ENCODE results near the gene CYTL1. TPM values are rescaled to one million over a fixed set of nuclear protein-coding genes. Genes with fewer than 3 reads are reported as not detected.
"Not testable (repeated sequence)": the region's sequence is repeated elsewhere in the genome, so short reads cannot be mapped to it uniquely, and the experiment has no call there.

The CYTL1 gene
- total RNA-seq, 1 donor from 2014 or later, result 16.9 TPM

DNA sequence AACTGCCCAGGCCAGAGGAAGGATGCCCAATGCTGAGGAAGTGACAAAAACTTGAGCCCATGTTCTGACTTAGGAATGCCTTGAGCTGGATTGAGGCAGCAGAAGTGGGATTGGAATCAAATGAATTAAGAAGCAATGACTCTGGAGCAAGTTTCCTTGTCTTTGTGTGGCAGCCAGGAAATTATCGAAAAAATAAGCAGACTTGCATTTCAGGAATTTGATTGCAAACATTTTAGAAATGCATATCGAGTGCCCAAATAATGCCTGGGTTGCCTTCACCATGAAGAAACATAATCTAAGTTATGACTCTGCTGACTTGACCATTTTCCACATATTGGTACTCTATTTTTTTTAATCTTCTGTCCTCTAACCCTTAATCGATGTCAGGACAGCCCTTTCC lies 9.5 kb downstream of the CYTL1 start:
- TF ChIP-seq, protein P1, sequence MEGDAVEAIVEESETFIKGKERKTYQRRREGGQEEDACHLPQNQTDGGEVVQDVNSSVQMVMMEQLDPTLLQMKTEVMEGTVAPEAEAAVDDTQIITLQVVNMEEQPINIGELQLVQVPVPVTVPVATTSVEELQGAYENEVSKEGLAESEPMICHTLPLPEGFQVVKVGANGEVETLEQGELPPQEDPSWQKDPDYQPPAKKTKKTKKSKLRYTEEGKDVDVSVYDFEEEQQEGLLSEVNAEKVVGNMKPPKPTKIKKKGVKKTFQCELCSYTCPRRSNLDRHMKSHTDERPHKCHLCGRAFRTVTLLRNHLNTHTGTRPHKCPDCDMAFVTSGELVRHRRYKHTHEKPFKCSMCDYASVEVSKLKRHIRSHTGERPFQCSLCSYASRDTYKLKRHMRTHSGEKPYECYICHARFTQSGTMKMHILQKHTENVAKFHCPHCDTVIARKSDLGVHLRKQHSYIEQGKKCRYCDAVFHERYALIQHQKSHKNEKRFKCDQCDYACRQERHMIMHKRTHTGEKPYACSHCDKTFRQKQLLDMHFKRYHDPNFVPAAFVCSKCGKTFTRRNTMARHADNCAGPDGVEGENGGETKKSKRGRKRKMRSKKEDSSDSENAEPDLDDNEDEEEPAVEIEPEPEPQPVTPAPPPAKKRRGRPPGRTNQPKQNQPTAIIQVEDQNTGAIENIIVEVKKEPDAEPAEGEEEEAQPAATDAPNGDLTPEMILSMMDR (IDR thresholded peaks at IDR 0.05; ENCODE audit: unreplicated experiment), result no peak
- Mint-ChIP-seq H3K4me3 (no peak overlapping the region), H3K27ac (no peak overlapping the region), H3K27me3 (ENCODE audit: low read depth) (peaks cover 64% of the 10 kb centered on the region), H3K9me3 (no peaks in the 10 kb centered on the region), H3K4me1 (no peaks in the 10 kb centered on the region), H3K36me3 (no peaks in the 10 kb centered on the region)
- DNase-seq (ENCODE audit: low spot score in 2 of 2, unreplicated experiment in 2 of 2), result no peak

- H3K27me3 Mint-ChIP-seq (ENCODE audit: low read depth), result peaks cover 70% of the 10 kb centered on the region
- H3K4me1 Mint-ChIP-seq; H3K36me3 Mint-ChIP-seq; DNase-seq (ENCODE audit: low spot score in 2 of 2, unreplicated experiment in 2 of 2); H3K27ac Mint-ChIP-seq; H3K4me3 Mint-ChIP-seq; H3K9me3 Mint-ChIP-seq: not testable (repeated sequence)
Observed at GRCh38 chr4:5006932-5007331, 12.3 kb downstream of the CYTL1 start.

GRCh38 chr4:5004496-5004895 lies 14.8 kb downstream of the CYTL1 start:
- TF ChIP-seq, protein P1 (IDR thresholded peaks at IDR 0.05; ENCODE audit: unreplicated experiment), result no peak
- H3K9me3 Mint-ChIP-seq, result no peaks in the 10 kb centered on the region
- H3K36me3 Mint-ChIP-seq, result no peaks in the 10 kb centered on the region
- H3K27ac Mint-ChIP-seq, result no peak overlapping the region
- DNase-seq (ENCODE audit: low spot score in 2 of 2, unreplicated experiment in 2 of 2), result no peak
- H3K4me1 Mint-ChIP-seq, result no peaks in the 10 kb centered on the region
- H3K27me3 Mint-ChIP-seq (ENCODE audit: low read depth), result peaks cover 75% of the 10 kb centered on the region
- H3K4me3 Mint-ChIP-seq, result no peak overlapping the region

GRCh38 chr4:5003918-5004317 lies 15.3 kb downstream of the CYTL1 start:
- H3K4me1 Mint-ChIP-seq, result no peaks in the 10 kb centered on the region
- TF ChIP-seq, protein P1 (IDR thresholded peaks at IDR 0.05; ENCODE audit: unreplicated experiment), result no peak
- no peak overlapping the region for H3K4me3 Mint-ChIP-seq
- no peaks in the 10 kb centered on the region for H3K36me3 Mint-ChIP-seq
- no peak for DNase-seq (ENCODE audit: low spot score in 2 of 2, unreplicated experiment in 2 of 2)
- H3K27ac Mint-ChIP-seq, result no peak overlapping the region
- H3K9me3 Mint-ChIP-seq, result no peaks in the 10 kb centered on the region
- H3K27me3 Mint-ChIP-seq (ENCODE audit: low read depth), result peaks cover 75% of the 10 kb centered on the region

DNA sequence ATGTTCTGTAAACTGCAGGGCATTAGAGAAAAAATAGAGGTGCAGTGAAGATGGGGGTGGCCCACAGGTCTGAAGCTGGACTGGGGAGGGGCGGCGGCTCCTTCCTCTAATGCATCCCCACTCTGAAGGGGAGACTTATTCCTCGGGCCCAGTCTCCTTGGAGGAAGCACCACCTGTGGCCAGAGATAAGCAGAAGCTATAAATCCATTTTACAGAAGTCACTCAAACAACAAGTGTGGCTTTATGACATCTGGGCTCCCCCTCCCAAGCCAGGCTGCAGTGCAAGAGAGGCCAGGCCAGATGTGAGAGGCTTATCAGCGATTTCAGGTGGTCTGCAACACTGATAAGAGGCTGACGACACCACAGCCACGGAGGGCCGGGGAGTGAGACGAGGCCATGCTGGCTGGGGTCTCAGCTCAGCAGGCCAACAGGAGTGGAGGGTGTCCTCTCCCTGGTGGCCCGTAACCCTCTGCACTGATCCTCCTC lies 15.8 kb downstream of the CYTL1 start:
- TF ChIP-seq, protein P1 (IDR thresholded peaks at IDR 0.05; ENCODE audit: unreplicated experiment), result no peak
- no peak overlapping the region for H3K27ac Mint-ChIP-seq
- DNase-seq (ENCODE audit: low spot score in 2 of 2, unreplicated experiment in 2 of 2), result no peak
- H3K4me1 Mint-ChIP-seq, result no peaks in the 10 kb centered on the region
- H3K9me3 Mint-ChIP-seq, result no peaks in the 10 kb centered on the region
- H3K36me3 Mint-ChIP-seq, result no peaks in the 10 kb centered on the region
- H3K27me3 Mint-ChIP-seq (ENCODE audit: low read depth), result peaks cover 78% of the 10 kb centered on the region
- no peak overlapping the region for H3K4me3 Mint-ChIP-seq

DNA sequence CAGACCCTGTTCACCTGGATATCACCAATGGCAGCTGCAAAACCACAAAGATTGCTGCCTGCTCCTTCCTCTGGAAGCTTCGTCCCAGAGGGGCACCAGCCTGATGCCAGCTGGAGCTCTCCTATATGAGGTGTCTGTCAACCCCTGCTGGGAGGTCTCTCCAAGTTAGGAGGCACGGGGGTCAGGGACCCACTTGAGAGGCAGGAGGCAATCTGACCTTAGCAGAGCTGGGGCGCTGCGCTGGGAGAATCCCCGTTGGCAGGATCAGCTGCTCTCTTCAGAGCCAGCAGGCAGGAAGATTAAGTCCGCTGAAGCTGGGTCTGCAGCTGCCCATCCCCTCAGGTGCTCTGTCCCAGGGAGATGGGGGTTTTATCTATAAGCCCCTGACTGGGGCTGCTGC lies 17.6 kb downstream of the CYTL1 start:
- not testable (repeated sequence) for DNase-seq (ENCODE audit: low spot score in 2 of 2, unreplicated experiment in 2 of 2); H3K27ac Mint-ChIP-seq; H3K4me3 Mint-ChIP-seq; H3K9me3 Mint-ChIP-seq; H3K4me1 Mint-ChIP-seq; H3K36me3 Mint-ChIP-seq
- H3K27me3 Mint-ChIP-seq (ENCODE audit: low read depth), result peaks cover 79% of the 10 kb centered on the region

- peaks cover 65% of the 10 kb centered on the region for H3K27me3 Mint-ChIP-seq (ENCODE audit: low read depth)
- not testable (repeated sequence) for H3K27ac Mint-ChIP-seq; H3K9me3 Mint-ChIP-seq; DNase-seq (ENCODE audit: low spot score in 2 of 2, unreplicated experiment in 2 of 2); H3K36me3 Mint-ChIP-seq; H3K4me3 Mint-ChIP-seq; H3K4me1 Mint-ChIP-seq
Observed at GRCh38 chr4:4996935-4997334, 22.3 kb downstream of the CYTL1 start.

Measured in mesothelial cell of epicardium (in vitro differentiated cells).